ENCODE data around the gene RCOR2.

The RCOR2 gene

DNA sequence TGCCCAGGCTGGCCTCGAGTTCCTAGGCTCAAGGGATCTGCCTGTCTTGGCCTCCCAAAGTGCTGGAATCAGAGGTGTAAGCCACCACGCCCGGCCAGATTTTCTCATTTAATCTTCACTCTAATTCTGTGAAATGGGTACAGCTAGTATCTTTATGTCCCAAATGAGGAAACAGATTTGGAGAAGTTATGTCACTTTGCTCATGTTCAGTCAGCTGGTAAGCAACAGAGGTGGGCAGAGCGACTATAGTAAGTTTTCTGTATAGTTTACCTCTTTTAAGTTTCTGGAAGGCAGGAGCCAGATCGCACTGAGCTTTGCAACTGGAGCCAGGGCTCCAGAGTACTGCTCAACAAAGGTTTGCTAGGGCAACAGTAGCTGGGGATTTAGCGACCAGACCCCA, 33.2 kb downstream of the RCOR2 start:
- no peak for TF ChIP-seq CTCF (IDR thresholded peaks at IDR 0.05; ENCODE audit: low read depth, low read length)
- H3K4me3 ChIP-seq (ENCODE audit: low read depth, low read length): no peak overlapping the region

- no peak overlapping the region for H3K4me3 ChIP-seq (ENCODE audit: low read depth, low read length)
- no peak for TF ChIP-seq CTCF (IDR thresholded peaks at IDR 0.05; ENCODE audit: low read depth, low read length)
Measured at GRCh38 chr11:63882555-63883242, 34.3 kb downstream of the RCOR2 start.

GRCh38 chr11:63880403-63880790, 36.6 kb downstream of the RCOR2 start:
- TF ChIP-seq CTCF (IDR thresholded peaks at IDR 0.05; ENCODE audit: low read depth, low read length): no peak
- H3K4me3 ChIP-seq (ENCODE audit: low read depth, low read length): no peak overlapping the region

GRCh38 chr11:63879598-63880402, 37.2 kb downstream of the RCOR2 start:
- TF ChIP-seq CTCF (IDR thresholded peaks at IDR 0.05; ENCODE audit: low read depth, low read length): no peak
- no peak overlapping the region for H3K4me3 ChIP-seq (ENCODE audit: low read depth, low read length)

GRCh38 chr11:63877658-63878241, 39.2 kb downstream of the RCOR2 start:
- no peak for TF ChIP-seq CTCF (IDR thresholded peaks at IDR 0.05; ENCODE audit: low read depth, low read length)
- no peak overlapping the region for H3K4me3 ChIP-seq (ENCODE audit: low read depth, low read length)

- no peak overlapping the region for H3K4me3 ChIP-seq (ENCODE audit: low read depth, low read length)
- no peak for TF ChIP-seq CTCF (IDR thresholded peaks at IDR 0.05; ENCODE audit: low read depth, low read length)
Measured at GRCh38 chr11:63876616-63877015, 40.3 kb downstream of the RCOR2 start.

Measured in WI38 (cell line).